SK-N-DZ (cell line): ENCODE data around the gene MYO3B.
A peak's percentile ranks its signal among the peaks of the same experiment; 100 is the strongest.

Experiments
- DNase-seq: peaks from one replicate; pipeline ENCODE4 v3.0.0-alpha.2; 2015; ENCODE audit warnings: low spot score

MYO3B gene

DNA sequence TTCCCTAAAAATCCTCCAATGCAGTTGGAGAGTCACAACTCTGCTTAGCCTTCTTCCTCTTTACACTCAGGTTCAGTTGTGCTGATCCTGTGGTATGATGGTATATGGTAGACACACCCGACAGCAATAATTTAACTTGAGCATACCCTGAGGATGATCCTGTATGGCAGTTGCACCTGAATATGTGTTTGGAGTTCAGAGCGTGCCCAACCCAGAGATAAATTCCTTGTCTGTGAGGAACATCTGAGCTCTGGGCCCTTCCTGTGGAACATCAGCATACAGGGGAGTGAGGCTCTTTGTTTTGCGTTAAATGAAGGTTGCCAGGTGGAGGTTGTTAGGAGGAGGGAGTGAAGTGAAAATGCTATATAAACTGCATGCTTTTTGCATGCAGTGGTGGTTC lies 187.7 kb downstream of the MYO3B start:
- DNase-seq = no peak

DNA sequence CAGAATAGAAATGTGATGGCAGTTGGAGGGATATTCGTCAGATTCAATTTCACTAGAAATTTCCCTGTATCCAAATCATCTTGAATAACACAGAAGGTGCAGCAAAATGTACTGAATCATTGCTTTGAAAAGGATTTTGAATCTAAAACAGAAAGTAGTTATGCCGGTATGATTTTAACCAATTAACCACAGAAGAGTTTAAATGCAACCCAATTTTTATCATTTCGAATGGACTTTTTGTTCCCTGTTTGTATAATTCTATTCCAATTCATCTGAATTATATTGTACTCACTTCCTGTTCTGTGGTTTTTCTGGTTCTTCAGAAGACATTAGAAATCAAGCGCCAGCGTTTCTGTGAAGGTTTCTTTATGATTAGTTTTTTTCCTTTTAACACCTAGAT lies 190.4 kb downstream of the MYO3B start:
- DNase-seq = no peak

- no peak for DNase-seq
Measured at GRCh38 chr2:170369228-170369627, 191.3 kb downstream of the MYO3B start.

DNA sequence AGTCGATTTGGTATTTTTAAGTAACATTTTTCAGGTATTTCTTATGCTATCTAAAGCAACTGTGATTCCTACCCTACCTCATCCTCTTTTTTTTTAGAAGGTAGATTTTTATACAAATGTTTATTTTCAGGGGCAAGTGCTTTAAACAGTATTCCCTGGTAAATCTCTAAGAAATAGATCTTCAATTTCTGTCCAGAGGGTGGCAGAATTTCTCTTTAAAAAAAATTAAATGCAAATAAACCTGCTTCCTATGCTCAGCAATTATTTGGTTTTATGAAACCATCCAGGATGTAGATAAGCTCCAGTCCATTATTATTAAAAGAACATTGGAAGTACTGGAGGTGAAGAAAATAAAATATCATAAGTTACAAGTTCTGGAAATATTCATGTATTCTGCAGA lies 191.9 kb downstream of the MYO3B start:
- no peak for DNase-seq

- DNase-seq = no peak
Measured at GRCh38 chr2:170371231-170371998, 193.5 kb downstream of the MYO3B start.

GRCh38 chr2:170375192-170375591 lies 197.2 kb downstream of the MYO3B start:
- no peak for DNase-seq

- DNase-seq = no peak
Measured at GRCh38 chr2:170377500-170378207, 199.7 kb downstream of the MYO3B start.

DNA sequence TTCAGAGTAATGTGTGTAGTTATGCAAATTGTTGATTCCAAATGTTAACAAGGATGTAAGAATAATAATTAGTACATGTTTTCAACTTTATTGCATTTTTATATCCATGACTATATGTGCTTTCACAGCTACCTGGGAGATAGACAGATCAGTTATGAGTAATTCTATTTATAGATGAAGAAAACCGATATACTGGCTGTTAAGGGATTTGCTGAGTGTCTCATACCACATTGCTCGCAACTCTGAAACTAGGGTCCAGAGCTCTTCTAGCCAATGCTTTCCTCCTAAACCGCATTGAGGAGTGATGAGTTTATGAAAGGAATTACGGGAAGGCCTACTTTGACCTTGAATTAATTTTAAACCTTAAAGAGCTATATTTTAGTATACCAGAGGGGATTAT lies 202.3 kb downstream of the MYO3B start:
- DNase-seq = no peak

DNA sequence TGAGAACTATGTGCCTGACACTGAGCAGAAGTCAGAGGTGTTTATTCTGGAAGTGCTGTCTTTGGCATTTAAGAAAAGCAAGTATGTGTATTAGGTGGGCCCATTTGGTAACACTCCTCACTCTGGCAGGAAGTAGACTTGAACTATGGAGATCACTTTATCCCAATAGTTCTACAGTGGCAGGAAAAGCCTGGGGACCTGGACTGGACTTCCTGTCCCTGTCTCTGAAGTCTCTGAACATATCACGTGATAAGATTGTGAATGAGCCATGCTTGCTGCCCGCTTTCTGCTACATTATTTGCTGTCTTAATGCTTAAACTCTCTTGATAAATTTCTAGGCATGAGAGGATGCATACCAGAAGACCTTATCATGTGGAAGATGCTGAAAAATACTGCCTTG lies 203.7 kb downstream of the MYO3B start:
- DNase-seq = no peak

DNA sequence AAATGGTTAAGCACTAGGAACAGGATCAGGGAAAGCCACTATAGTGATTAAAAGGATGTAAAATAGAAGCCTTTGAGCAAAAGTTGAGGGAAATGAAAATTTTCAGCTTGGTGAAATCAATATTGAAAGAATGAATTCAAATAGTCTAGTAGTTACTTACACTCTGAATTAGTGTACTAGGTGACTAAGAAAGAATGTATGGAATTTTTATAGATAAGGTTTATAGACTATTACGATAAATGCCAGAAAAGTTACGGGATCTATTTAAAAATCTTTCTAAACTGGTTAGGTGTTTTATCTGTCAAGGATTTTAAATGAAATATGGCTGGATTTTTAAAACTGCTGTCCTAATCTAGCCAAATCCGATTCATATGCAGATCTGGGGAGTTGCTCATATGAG lies 208.6 kb downstream of the MYO3B start:
- no peak for DNase-seq

- no peak for DNase-seq
Measured at GRCh38 chr2:170391018-170391417, 213.1 kb downstream of the MYO3B start.

GRCh38 chr2:170391697-170392096 lies 213.8 kb downstream of the MYO3B start:
- DNase-seq = no peak

DNA sequence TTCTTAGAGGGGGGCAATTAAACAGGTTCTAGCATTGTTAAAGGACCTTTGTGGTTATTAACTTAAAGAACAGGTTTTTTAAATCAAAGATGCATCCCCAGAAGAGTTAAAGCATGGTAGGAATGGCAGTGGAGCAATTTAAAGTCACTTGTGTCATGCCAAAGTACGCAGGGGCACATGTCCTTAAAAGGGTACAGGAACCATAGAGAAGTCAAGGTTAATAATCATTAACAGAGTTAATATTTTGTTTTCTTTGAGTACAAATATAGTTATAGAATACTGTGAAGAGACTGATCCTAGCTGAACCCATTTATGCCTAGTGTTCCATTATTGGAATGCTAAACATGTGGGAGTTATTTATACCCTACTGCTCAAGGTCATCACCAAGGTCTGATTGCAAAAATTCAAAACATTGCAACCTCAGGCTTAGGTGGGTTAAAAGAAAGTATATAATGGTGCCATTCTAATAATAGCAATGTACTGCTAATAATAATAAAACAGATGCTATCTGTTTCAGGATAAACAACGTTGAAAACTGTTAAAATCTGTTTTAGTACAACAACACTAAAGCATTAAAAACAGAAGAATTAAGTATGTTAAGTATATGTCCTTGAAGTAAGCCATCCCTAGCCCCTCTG lies 216.0 kb downstream of the MYO3B start:
- DNase-seq = no peak

DNA sequence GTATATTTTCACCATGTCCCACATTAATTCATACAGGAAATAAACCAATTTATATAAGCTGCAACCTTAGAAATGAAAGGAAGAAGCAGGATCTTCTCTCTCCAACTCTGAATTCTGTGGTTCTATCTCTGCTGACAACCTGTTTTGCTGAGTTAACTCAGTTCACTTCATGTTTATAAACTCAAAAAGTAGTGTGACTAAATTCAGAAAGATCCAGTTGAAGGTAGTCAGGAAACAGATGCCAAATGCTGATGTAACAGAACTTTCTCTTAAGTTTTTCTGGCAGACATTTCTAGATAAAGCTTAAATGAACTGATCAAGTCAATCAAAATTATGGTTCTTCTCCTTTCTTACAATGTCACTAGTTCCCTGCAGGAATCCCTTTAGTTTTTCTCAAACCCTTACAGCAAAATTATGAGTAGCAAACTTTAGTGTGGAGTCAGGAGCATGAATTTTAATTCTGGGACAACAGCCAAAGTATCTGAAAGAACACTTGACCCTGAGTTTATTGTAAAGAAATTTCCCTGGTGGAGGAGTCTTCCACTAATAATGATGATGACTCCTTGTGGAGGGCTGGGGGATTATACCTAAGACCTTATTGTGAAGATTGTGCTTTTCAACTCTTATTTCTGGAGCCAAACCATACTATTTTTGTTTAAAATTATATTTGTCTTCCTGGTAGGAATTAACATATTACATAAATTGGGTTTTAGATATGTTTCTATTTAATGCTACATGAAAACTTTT lies 216.9 kb downstream of the MYO3B start:
- no peak for DNase-seq

GRCh38 chr2:170396799-170397459 lies 219.0 kb downstream of the MYO3B start:
- no peak for DNase-seq

GRCh38 chr2:170401187-170401586 lies 223.2 kb downstream of the MYO3B start:
- DNase-seq = no peak

DNA sequence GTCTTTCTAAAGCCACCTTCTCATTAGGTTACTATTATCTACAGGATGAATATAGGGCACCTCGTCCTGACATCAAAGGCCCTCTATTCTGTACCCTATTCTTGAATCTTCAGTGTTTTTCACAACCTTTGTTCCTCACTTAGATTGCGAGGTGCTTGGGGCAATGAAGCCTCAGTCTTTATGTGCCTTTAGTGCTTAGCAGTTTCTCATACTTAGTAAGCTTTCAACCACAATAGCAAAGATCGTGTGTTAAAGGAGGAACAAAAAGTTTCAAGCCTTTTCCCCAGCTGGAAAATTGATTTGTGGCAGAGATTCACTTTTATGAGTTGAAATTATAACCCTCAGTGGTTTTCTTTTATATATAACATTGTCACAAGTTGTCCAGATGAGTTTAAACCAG lies 226.9 kb downstream of the MYO3B start:
- DNase-seq = no peak

- no peak for DNase-seq
Measured at GRCh38 chr2:170405326-170405725, 227.4 kb downstream of the MYO3B start.

DNA sequence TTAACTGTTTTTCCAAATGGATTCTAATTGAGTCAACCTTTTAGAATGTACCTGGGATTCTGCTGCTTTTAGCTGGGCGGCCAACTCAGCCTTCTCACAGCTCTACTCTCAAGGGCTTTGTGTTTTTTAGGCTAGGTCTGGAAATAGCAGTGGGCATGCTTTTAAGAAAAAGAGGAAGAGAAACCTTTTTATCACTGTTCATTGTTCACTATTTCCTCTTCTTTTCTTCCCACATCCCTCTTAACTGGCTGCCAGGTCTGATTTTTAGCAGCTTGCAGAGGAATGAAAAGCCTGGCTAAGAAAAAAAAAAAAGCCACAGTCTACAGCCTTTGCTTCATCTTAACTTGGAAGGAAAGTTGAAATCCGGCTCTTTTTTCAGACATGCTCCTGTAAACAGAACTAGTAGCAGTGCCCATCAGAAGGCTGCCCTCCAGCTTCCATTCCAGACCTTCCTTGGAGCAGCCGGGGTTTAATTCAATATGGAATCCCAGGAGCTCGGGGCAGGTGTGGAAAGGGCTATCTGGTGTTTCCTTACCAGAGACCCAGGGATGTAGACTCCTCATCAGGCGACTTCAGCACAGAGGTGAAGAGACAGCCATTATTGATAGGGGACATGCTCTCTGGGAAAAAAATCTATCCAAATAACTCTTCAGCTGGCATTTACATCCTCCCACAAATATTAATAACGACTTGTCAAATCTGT lies 230.7 kb downstream of the MYO3B start:
- DNase-seq = no peak

GRCh38 chr2:170409164-170409535 lies 231.2 kb downstream of the MYO3B start:
- DNase-seq = peak; percentile 15

DNA sequence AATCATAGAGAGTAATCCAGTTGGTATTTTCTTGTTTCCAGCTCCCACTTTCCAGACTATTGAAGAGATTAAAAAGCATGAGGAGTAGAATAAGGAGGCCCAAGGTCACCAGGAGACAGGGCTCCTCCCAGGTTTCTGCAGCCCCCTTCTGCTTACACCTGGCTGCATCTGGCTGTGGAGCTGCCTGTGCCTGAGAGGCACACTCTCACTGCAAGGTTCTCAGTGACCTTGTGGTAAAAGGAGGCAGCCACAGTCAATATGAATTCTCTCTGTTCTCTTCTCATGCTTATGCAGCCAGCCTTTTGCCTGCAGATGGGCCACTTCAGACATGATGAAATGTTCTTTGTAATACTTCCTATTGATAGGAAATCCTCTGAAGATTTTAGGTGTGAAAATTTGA lies 233.7 kb downstream of the MYO3B start:
- no peak for DNase-seq
